ELR (cell line): ENCODE measurements around the gene CCDC15.

Experiments used
- DNase-seq: peaks from one replicate; pipeline ENCODE4 v3.0.0-alpha.2; 2015; ENCODE audit warnings: low read depth

Gene CCDC15, protein sequence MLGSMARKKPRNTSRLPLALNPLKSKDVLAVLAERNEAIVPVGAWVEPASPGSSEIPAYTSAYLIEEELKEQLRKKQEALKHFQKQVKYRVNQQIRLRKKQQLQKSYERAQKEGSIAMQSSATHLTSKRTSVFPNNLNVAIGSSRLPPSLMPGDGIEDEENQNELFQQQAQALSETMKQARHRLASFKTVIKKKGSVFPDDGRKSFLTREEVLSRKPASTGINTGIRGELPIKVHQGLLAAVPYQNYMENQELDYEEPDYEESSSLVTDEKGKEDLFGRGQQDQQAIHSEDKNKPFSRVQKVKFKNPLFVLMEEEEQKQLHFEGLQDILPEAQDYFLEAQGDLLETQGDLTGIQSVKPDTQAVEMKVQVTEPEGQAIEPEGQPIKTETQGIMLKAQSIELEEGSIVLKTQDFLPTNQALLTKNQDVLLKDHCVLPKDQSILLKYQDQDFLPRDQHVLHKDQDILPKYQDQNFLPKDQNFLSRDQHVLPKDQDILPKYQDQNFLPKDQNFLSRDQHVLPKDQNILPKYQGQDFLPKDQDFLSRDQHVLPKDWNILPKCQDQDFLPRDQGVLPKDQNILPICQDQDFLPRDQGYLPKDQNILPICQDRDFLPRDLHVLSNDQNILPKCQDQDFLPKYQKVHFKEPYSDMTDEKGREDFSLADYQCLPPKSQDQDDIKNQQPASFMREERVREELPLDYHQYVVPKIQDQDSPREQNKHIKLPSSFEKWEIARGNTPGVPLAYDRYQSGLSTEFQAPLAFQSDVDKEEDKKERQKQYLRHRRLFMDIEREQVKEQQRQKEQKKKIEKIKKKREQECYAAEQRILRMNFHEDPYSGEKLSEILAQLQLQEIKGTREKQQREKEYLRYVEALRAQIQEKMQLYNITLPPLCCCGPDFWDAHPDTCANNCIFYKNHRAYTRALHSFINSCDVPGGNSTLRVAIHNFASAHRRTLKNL

DNA sequence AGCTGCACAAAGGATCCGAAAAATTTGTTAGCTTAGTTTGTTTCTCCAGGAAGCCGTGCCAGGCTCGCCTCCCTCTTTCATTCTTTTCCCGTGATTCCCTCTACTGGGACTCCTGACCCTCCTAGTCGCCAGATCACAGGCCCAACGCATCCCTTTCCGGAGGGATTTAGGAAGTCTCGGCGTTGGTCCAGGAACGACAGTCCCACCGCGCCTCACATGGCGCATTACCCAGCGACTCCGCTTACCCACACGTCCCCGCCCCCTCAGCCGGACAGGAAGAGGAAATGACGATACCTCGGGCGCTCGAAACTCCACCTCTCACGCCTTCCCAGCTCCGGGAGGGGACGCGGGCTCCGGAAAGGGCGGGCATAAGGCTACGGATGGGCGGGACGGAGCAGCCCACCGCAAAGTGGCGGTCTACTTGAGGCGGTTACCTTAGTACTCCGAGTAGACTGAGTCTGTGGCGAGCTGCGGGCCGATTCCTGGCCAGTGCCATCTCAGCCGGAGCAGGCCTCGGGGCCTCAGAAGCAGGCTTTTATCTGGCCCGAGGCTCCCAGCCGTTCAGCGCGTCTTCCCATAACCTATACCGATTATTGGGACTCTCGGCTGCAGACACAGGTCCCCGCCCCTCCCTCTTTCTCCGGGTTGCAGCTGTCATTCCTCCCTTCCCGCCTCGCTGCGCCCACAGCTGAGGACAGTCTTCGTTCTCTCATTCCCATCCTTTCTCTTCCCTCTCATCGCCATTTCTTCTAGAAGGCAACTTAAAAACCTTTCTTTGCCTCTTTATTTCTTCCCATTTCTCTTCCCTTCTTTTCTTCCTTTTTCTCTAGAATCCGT, at the start of gene CCDC15:
Gene CCDC15 (plus strand): TSS at position 450 of the 837 bp plus-strand sequence. CDS start 531 bp downstream, outside the sequence.
- peak; percentile 99 for DNase-seq

DNA sequence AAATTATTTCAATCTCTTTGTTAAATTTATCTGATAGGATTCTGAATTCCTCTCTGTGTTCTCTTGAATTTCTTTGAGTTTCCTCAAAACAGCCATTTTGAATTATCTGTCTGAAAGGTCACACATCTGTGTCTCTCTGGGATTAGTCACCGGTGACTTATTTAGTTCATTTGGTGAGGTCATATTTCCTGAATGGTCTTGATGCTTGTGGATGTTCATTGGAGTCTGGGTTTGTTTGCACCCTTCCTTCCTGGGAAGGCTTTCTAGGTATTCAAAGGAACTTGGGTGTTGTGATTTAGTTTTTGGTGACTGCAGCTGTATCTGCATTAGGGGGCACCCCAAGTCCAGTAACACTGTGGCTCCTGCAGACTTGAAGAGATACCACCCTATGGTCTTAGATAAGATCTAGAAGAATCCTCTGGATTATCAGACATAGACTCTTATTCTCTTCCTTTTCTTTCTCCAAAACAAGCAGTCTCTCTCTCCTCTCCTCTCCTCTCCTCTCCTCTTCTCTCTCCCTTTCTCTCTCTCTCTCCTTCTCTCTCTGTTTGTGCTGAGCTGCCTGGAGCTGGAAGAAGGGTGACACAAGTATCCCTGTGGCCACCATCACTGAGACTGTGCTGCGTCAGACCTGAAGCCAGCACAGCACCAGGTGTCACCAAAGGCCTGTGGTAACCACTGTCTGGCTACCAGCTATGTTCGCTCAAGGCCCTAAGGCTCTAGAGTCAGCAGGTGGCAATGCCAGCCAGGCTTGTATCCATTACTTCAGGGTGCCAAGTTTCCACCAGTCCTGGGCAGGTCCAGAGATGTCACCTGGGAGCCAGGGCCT, 38.2 kb upstream of the CCDC15 start:
- DNase-seq, result peak; percentile 76

DNA sequence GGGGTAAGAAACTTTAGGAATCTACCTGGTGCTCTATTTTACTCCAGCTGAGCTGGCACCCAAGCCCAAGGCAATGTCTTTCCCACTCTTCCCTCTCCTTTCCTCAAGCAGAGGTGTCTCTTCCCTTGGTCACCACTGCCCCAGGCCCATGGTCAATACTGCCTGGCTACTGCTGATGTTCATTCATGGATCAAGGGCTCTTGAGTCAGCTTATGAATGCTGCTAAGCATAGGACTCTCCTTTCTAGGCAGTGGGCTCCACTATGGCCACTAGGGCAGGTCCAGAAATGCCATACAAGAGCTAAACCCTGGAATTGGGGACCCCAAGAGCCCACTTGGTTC, 37.7 kb upstream of the CCDC15 start:
- no peak for DNase-seq

DNA sequence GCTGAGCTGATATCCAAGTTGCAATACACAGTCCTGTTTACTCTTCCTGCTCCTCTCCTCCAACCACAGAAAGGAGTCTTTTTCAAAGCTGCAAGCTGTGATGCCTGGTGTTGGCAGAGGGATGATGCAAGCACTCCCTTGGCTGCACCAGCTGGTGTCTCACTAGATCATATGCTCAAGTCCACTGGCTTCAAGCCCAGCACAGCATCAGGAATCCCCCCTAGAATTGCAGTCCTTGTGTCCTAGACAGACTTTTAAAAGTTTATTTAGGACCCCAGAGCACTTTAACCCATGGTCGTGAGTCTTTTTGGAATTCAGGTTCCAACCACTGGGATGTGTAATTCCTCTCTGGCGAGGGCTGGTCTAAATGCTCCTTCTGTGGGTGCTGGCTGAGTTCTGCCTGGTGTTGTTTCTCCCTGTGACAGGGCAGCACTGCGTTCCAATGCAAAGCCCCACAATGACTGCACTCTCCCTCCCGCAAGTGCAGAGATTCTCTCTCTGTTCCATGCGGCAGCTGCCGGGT, 36.8 kb upstream of the CCDC15 start:
- DNase-seq, result no peak

DNA sequence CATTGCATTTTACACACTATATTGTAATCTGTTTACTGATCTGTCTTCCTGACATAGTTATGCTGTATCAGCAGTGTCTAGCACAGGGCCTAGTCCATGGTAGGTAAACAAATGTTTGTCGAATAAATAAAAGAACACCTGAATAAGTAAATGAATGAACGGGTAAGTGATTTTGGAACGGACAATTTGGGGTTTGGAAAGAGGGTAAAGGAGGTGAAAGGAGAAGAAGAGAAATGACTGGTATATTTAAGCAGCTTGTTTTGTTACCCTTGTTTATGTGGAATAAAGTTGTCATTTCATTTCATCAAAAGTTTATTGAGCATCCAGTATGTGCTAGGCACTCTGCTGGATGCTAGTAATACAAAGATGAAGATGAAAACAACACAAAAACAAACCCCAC, 35.1 kb upstream of the CCDC15 start, which contains the start of gene HEPN1:
Gene HEPN1 (plus strand): TSS at position 301 of the 400 bp plus-strand sequence.
- no peak for DNase-seq

DNA sequence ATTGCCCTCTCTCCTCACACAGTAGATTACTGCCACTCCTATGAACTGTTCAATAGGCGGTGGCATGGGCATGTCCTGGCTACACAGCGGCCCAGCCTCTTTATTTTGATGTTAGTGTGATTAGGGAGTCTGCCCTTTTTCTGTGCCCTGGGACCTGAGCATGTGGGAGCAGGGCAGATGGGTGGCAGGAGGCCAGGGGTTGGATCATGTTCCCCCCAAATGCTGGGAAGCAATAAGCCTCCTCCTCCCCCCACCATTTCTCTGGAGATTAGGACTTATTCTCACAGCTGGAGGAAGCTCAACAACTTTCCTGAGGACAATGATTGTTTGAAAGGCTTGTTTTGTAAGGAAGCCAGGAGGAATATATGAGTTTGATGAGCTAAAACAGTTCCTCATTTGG, 34.1 kb upstream of the CCDC15 start:
- DNase-seq, result no peak

DNA sequence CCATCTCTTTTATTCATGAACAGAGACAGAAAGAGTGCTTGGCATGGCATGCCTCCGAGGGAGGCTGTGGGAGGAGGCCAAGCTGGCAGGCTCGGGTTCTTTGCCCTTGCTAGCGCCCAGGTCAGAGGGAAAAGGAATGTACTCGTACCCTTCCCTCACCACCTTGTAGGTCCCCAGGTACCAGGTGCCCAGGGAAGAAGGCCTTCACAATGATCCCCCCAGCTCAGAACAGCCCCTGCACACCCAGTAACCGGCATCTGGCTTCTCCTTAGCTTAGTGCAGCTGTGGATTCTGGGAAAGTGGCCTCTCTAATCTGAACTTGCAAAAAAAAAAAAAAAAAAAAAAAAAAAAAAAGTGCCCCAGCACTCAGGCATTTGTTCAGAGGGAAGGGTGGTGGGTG, 33.6 kb upstream of the CCDC15 start:
- DNase-seq, result no peak

DNA sequence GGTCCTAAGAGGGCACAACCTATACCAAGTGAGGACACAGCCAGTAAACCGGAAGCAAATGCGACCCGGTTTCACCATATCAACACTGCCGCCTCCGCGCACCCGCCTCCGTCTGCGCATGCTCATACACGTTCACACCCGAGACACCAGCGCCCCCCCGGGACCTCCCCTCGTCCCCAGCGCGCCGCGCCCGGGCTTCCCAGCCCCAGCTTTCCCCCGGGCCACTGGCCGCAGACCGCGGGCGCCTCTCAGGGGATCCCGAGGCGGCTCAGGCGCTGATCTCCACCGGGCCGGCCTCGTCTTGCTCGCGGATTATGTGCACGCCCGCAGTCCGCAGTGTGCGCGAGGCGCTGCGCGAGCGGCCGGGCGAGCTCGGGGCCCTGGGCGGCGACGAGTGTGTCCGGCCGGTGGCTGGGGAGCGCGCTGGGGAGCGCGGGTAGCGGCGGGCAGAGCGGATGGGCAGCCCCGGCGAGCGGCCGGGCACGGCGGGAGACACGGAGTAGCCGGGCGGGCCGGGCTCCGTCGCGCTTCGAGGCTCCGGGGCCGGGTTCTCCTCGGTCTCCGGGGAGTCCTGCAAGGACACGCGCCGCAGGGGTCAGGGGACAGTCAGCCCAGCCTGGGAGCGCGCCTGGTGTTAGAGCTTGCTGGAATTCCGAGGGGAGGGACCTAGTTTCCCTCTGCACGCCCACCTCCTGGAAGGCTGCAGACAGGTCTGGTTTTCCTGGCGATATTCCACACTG, 33.0 kb upstream of the CCDC15 start:
- peak; percentile 41 for DNase-seq

DNA sequence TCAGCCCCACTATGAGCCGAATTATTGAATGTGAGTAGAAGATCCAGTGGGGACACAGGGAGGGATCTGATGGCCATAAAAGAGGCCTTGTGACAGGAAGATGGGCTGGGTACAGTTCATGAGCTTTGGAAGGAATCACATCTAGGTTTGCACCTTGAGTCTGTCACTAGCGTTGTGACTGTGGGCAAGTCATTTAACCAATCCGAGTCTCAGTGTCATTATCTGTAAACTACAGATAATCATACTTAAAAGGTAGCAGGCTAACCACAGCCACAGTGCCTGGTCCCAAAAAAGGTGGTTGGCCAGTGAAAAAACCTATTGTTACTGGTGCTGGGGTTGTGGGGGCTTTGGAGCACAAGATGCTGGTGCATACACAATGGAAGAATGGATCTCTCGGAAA, 31.2 kb upstream of the CCDC15 start:
- DNase-seq, result no peak

DNA sequence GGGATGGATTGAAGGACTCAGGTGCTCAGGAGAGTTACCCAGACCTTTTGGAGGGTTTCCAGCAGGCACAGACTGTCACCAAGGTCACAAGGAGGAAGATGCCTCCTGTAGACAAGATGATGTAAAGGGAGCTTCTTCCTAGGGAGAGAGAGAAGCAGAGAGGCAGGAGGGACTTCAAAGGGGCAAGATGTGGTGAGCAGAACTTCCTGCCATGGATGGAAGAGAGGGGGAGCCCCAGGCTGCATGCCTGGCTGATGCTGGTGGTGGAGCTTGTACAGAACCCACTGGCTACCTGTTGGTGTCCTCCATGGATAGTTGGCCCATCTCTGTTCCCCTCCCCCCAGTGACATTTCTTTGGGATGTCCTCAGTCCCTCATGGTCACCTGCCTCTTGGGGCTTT, 30.7 kb upstream of the CCDC15 start:
- no peak for DNase-seq

DNA sequence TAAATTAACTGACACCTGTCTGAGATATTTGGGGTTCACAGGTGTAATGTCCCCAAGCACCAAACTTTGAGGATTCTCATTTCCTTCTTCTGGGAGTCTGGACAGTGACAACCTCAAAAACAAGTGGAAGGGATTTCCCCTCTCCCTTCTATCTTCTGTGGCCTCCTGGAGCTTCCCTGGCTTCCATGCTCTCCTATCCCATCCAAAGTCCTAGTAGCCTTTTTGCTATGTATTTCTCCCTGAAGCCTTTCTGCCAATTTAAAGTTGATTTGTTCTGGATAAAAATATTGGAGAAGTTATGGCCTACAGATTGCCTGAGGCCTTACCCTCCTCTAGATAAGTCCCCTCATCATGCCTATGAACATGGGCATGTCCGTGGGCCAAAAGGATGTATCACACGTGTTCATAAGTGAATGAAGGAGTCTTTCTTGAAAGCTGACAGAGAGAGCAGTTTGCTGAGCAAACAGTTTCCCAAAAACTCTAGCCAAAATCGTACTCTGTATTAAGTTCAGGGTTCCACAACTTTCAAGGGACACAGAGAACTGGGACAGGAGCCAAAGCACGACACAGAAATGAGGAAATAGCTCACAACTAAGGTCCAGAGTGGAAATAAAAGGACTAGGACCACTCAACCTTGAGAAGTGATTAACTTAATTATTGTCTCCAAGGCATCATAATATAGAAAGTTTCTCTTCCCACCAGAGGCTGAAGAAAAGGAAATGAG, 24.9 kb upstream of the CCDC15 start:
- no peak for DNase-seq

DNA sequence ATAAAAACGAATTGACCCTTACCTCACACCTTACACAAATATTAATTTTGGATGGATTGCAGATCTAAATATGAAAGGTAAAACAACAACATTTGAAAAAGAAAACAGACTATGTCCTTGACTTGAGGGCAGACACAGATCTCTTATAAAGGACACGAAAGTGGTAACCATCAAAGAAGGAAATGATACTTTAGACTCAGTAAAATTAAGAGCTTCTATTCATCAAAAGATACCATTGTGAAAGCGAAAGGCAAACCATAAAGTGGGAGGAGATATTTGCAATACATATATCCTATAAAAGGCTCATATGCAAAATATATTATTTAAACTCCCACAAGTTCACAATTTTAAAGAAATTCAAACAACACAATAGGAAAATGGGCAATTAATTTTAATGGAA, 23.2 kb upstream of the CCDC15 start:
- no peak for DNase-seq

DNA sequence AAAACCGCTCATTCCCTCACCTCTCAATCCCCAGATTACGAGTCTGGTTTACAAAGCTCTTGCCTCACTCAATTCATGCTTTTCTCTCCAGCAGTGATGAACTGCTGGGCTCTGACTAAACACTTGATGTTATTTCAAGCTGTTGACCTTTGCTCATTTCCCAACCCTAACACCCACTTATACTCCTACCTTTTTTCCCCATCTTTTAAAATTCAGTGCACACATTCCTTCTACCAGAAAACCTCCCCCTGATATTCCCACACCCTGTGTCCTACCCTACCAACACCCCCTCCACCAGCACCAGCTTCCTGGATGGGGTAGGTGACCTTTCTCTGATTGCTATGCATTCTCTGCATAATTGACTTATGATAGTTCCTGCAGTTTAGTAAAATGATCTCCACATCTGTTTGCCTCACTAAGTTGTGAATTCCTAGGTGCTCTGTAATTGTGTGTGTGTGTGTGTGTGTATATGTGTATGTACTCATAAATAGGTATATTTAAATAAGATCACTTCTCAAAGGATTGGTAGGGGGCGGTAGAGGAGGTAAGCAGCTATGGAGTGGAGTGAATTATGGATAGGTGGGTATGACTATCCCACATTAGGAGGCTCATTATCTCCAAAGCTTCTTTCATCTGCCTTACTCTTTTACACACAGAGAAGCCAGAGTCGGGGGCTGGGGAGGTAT, 19.0 kb upstream of the CCDC15 start:
- DNase-seq, result peak; percentile 79

DNA sequence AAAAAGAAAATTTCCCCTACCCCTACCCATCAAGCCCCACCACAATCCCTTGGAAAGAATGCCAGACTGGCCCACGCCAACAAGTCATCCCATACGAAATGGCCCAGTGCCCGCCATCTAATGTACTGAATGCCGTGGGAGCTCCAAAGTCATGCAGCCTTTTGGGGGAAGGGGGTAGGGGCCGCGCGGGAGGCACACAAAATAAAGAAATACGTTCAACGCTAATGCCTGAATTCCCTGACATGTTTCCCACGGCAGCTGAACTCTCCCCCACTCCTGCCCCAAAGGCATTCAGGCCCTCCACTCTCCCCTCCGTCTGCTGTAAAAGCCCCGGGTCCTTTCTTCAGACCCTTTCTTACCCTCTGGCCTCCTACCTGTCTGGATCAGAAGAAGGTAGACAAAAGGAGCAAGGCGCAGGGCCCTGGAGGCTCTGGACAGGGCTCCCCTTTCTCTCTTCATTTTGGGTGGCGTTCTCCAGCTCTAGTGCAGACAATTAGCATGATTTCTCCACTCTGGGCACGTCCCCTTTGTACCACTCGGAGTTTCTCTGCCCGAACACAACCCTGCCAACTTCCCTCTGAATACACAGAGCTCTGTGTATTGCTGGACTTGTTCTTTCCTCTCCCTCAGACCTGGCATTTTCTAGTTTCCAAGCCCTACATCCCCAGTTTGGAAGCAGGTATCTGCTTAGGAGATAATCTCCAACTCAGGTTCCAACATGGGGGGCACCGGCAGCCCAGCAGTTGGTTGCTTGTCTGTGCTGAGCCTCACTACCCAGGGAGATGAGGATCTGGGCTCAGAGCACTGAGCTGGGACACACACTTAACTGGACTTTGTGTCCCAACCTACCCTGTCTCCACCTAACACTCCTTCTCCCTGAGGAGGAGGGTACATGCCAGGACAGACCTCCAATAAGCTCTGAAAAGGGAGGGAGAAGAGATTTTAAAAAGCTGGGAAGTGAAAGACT, 18.2 kb upstream of the CCDC15 start, which contains the start of gene HEPACAM:
Gene HEPACAM (minus strand): TSS at position 500 of the 967 bp plus-strand sequence. CDS start 41 bp downstream, at position 459.
- DNase-seq, result no peak

DNA sequence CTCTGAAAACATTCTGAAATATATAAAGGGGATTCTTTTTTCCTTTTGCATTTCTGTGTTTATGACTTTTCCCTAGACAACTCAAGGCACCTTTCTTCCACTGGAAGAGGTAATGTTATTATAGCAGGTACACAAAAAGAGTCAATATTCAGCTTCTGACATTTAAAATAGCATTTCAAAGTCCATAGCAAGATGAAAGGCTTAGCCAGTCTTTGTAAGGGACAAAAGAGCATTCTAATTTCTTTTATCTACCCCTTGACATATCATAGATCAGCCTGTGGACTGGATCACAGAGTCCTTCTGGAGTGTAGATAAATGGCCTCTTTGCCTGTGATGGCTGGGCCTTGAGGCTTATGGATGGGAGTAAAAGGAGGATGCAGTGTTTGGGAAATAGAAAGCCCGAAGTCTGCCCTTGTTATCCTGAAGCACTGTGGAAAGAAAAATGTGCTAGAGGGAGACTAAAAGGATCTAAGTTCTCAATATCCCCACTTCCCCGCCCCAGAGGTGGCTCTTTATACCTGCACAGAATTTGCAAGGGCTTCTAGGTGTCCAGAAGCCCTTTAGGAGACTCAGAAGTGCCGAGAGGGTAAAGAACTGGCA, 16.6 kb upstream of the CCDC15 start:
- DNase-seq, result no peak

DNA sequence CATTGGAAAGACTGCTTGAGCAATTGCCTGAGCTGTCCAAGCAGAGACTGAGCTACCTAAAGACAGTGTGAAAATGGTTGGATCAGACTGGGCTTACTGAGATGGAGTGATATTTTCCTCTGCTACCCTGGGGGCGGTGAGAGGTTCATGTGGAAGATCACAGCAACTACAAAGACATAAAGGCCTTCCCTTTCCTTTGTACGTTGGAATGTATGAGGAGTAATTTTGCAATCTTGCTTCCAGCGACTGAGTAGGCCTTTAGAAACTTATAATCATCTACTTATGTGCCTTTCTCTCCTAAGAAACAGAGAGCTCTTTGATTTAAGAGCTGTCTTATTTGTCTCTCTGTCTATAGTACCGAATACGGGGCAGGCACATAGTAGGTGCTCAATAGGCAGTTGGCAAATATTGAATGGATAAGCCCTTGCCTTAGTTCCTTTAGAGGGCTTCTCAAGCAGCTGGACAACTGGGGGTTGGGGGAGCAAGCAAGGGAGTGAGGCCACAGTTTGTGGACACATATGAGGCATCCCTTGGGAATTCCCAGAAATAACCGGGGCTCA, 15.7 kb upstream of the CCDC15 start:
- DNase-seq, result peak; percentile 28

DNA sequence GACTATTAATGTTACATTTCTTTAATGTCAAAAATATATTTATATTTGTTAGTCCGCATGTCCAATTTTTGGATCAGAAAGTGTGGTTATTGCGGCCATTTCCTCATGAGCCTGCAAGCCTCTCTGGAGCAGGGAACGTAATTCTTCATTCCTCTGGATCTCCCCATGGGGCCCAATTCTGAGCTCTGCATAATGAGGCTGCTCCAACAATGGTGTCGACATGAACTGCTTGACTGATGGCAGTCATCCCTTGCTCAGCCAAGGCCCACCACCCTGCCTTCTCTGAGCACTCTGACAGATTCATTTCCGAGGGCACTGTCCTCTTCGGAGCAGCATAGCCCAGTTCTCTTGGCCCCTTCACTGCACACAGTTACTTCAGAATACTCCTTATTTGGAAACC, 15.0 kb upstream of the CCDC15 start:
- no peak for DNase-seq
